Neutrophil (primary cell): ENCODE results near the gene ARHGEF19.
"Not testable (repeated sequence)": the region's sequence is repeated elsewhere in the genome, so short reads cannot be mapped to it uniquely, and the experiment has no call there.

Experiments
- H3K27ac ChIP-seq: fragments of 200-600 bp; sonication (generic); 2 replicates; pipeline ENCODE4 v1.5.1; 2016; ENCODE audit warnings: mild to moderate bottlenecking, moderate library complexity
- H3K27me3 ChIP-seq: fragments of 200-600 bp; sonication (generic); 2 replicates; pipeline ENCODE4 v1.6.0; 2016; ENCODE audit warnings: mild to moderate bottlenecking
- H3K36me3 ChIP-seq: fragments of 200-600 bp; sonication (generic); 2 replicates; pipeline ENCODE4 v1.5.1; 2017
- H3K4me1 ChIP-seq, 2 experiments: fragments of 200-600 bp in 1 of 2; sonication (generic) in 1 of 2; 1 replicate in 1 of 2; 2 replicates in 1 of 2; pipeline versions ENCODE4 v1.5.1 to v1.6.1; 2013 to 2016; ENCODE audit warnings: low read depth in 1 of 2, low read length in 1 of 2, mild to moderate bottlenecking in 1 of 2, moderate library complexity in 1 of 2; ENCODE audit not compliant: control insufficient read depth in 1 of 2, insufficient read depth in 1 of 2
- H3K4me3 ChIP-seq, 2 experiments: fragments of 200-600 bp in 1 of 2; sonication (generic) in 1 of 2; 1 replicate in 1 of 2; 2 replicates in 1 of 2; pipeline ENCODE4 v1.5.1; 2013 to 2016; ENCODE audit warnings: low read depth in 1 of 2, low read length in 1 of 2, mild to moderate bottlenecking in 1 of 2, moderate library complexity in 1 of 2
- H3K9me3 ChIP-seq: fragments of 200-600 bp; sonication (generic); 2 replicates; pipeline ENCODE4 v1.5.1; 2016
- CTCF ChIP-seq: fragments of 200-600 bp; sonication (generic); IDR thresholded peaks from 2 replicates; pipeline ENCODE4 v1.5.1; 2016; ENCODE audit warnings: antibody characterized with exemption

Gene ARHGEF19

GRCh38 chr1:16230744-16231143, 18.3 kb upstream of the ARHGEF19 start:
- no peaks in the 10 kb centered on the region for H3K9me3 ChIP-seq
- TF ChIP-seq CTCF: no peak
- H3K4me3 ChIP-seq: no peak overlapping the region
- H3K36me3 ChIP-seq: no peaks in the 10 kb centered on the region
- H3K27me3 ChIP-seq: peaks cover 41% of the 10 kb centered on the region
- H3K27ac ChIP-seq: no peak overlapping the region
- peaks cover 9 to 10% of the 10 kb centered on the region in 2 experiments for H3K4me1 ChIP-seq

- H3K36me3 ChIP-seq: no peaks in the 10 kb centered on the region
- TF ChIP-seq CTCF: no peak
- H3K27me3 ChIP-seq: peaks cover 47% of the 10 kb centered on the region
- H3K4me1 ChIP-seq: peaks cover 9 to 10% of the 10 kb centered on the region in 2 experiments
- H3K27ac ChIP-seq: no peak overlapping the region
- H3K9me3 ChIP-seq: no peaks in the 10 kb centered on the region
- H3K4me3 ChIP-seq: no peak overlapping the region
These were observed 17.7 kb upstream of the ARHGEF19 start for GRCh38 chr1:16229976-16230740.

GRCh38 chr1:16226490-16227179, 14.2 kb upstream of the ARHGEF19 start:
- no peaks in the 10 kb centered on the region for H3K9me3 ChIP-seq
- no peak overlapping the region for H3K4me3 ChIP-seq
- no peak for TF ChIP-seq CTCF
- no peaks in the 10 kb centered on the region for H3K36me3 ChIP-seq
- peaks cover 65% of the 10 kb centered on the region for H3K27me3 ChIP-seq
- H3K4me1 ChIP-seq: peaks cover 9 to 10% of the 10 kb centered on the region in 2 experiments
- H3K27ac ChIP-seq: no peak overlapping the region

GRCh38 chr1:16226129-16226489, 13.7 kb upstream of the ARHGEF19 start:
- Histone ChIP-seq H3K27ac (no peak overlapping the region), H3K4me3 (no peak overlapping the region), H3K27me3 (peaks cover 65% of the 10 kb centered on the region), H3K36me3 (no peaks in the 10 kb centered on the region), H3K4me1 (peaks cover 9 to 10% of the 10 kb centered on the region in 2 experiments), H3K9me3 (no peaks in the 10 kb centered on the region)
- no peak for TF ChIP-seq CTCF

- Histone ChIP-seq H3K4me1 (peaks cover 9 to 10% of the 10 kb centered on the region in 2 experiments), H3K36me3 (no peaks in the 10 kb centered on the region), H3K27ac (no peak overlapping the region), H3K9me3 (no peaks in the 10 kb centered on the region), H3K27me3 (peaks cover 61% of the 10 kb centered on the region), H3K4me3 (no peak overlapping the region)
- TF ChIP-seq CTCF: no peak
These were observed 12.0 kb upstream of the ARHGEF19 start for GRCh38 chr1:16224472-16224871.

- not testable (repeated sequence) for H3K4me1 ChIP-seq, H3K36me3 ChIP-seq, H3K27ac ChIP-seq, H3K4me3 ChIP-seq, H3K9me3 ChIP-seq
- H3K27me3 ChIP-seq: peaks cover 43% of the 10 kb centered on the region
These were observed 10.3 kb upstream of the ARHGEF19 start for GRCh38 chr1:16222716-16223115.
